WTC11 (cell line): ENCODE data around the gene PRPSAP2. TPM values are rescaled to one million over a fixed set of nuclear protein-coding genes. Genes with fewer than 3 reads are reported as not detected.
A peak's percentile ranks its signal among the peaks of the same experiment; 100 is the strongest.

Experiments
- ATAC-seq: fragments of 200-7000 bp; cut with Tn5 transposase; 2 replicates; pipeline ENCODE4 v1.10.0; 2021; ENCODE audit warnings: mild to moderate bottlenecking, moderate library complexity
- CTCF ChIA-PET: fragments of 300-600 bp; sonication (Branson Sonifier 250); formaldehyde crosslinking; loops from one replicate; lab custom pipeline; 2021; ENCODE audit warnings: antibody characterized with exemption; lab: Charles Lee
- POLR2A ChIA-PET: fragments of 350-600 bp; sonication (Branson Sonifier 250); formaldehyde crosslinking; loops from one replicate; lab custom pipeline; 2021; ENCODE audit warnings: antibody characterized with exemption; lab: Charles Lee
- DNase-seq: peaks from one replicate; pipeline ENCODE4 v3.0.0; 2021; ENCODE audit warnings: low spot score
- H3K27ac Mint-ChIP-seq: 2 replicates; pipeline ENCODE4 v1.8.0; 2021; ENCODE audit warnings: mixed read lengths
- H3K27me3 Mint-ChIP-seq: 2 replicates; pipeline ENCODE4 v1.8.0; 2021; ENCODE audit warnings: low read depth, mild to moderate bottlenecking, moderate library complexity, mixed read lengths
- H3K36me3 Mint-ChIP-seq: 2 replicates; pipeline ENCODE4 v1.8.0; 2021; ENCODE audit warnings: mixed read lengths
- H3K4me1 Mint-ChIP-seq: 2 replicates; pipeline ENCODE4 v1.8.0; 2022; ENCODE audit warnings: mixed read lengths
- H3K4me3 Mint-ChIP-seq: 2 replicates; pipeline ENCODE4 v1.8.0; 2021; ENCODE audit warnings: mild to moderate bottlenecking, moderate library complexity, mixed read lengths
- H3K9me3 Mint-ChIP-seq: 2 replicates; pipeline ENCODE4 v1.8.0; 2021; ENCODE audit warnings: mixed read lengths
- ATF6 ChIP-seq: sonication (generic); formaldehyde crosslinking; IDR thresholded peaks from 2 replicates; pipeline ENCODE4 v1.8.1; 2023; ENCODE audit warnings: mild to moderate bottlenecking, missing genetic modification reagents
- CBFB ChIP-seq: sonication (generic); formaldehyde crosslinking; IDR thresholded peaks from 2 replicates; pipeline ENCODE4 v1.8.1; 2022; ENCODE audit warnings: mild to moderate bottlenecking, low read depth, missing genetic modification reagents
- FOXJ3 ChIP-seq: sonication (generic); formaldehyde crosslinking; IDR thresholded peaks from 2 replicates; pipeline ENCODE4 v1.9.0; 2021; ENCODE audit warnings: missing genetic modification reagents, mild to moderate bottlenecking, borderline replicate concordance
- FOXP4 ChIP-seq: sonication (generic); formaldehyde crosslinking; IDR thresholded peaks from 2 replicates; pipeline ENCODE4 v1.8.0; 2022; ENCODE audit warnings: mild to moderate bottlenecking, missing genetic modification reagents
- HMGA2 ChIP-seq: fragments of 250-450 bp; sonication (Bioruptor Pico); IDR thresholded peaks from 2 replicates; pipeline ENCODE4 v1.4.0; 2021; ENCODE audit warnings: mild to moderate bottlenecking, moderate library complexity
- MAX ChIP-seq: sonication (generic); formaldehyde crosslinking; IDR thresholded peaks from 2 replicates; pipeline ENCODE4 v1.8.0; 2022; ENCODE audit warnings: mild to moderate bottlenecking, missing genetic modification reagents
- NFYB ChIP-seq: sonication (generic); formaldehyde crosslinking; conservative IDR thresholded peaks from 2 replicates; pipeline ENCODE4 v1.8.0; 2022; ENCODE audit warnings: low read depth, missing genetic modification reagents
- ZBTB43 ChIP-seq: sonication (generic); formaldehyde crosslinking; IDR thresholded peaks from 2 replicates; pipeline ENCODE4 v1.8.1; 2023; ENCODE audit warnings: mild to moderate bottlenecking, missing genetic modification reagents
- ZNF138 ChIP-seq: sonication (generic); formaldehyde crosslinking; conservative IDR thresholded peaks from 2 replicates; pipeline ENCODE4 v1.8.1; 2022; ENCODE audit warnings: mild to moderate bottlenecking, moderate library complexity, missing genetic modification reagents
- ZNF263 ChIP-seq: sonication (generic); formaldehyde crosslinking; IDR thresholded peaks from 2 replicates; pipeline ENCODE4 v1.8.1; 2022; ENCODE audit warnings: low read depth, mild to moderate bottlenecking, moderate library complexity, missing genetic modification reagents
- ZNF317 ChIP-seq: sonication (generic); formaldehyde crosslinking; IDR thresholded peaks from 2 replicates; pipeline ENCODE4 v1.8.1; 2023; ENCODE audit warnings: low read depth, mild to moderate bottlenecking, moderate library complexity, missing genetic modification reagents, borderline replicate concordance
- ZNF423 ChIP-seq: fragments of 250-450 bp; sonication (Bioruptor Pico); IDR thresholded peaks from 2 replicates; pipeline ENCODE4 v2.1.2; 2022; ENCODE audit warnings: mild to moderate bottlenecking, moderate library complexity
- total RNA-seq: library from RNA; stranded (reverse); gene quantifications from 3 replicates; pipeline ENCODE4 v1.2.3, GENCODE V29; 2021
- TF ChIP-seq, protein P1 (sequence below): sonication (generic); formaldehyde crosslinking; IDR thresholded peaks from 2 replicates; pipeline ENCODE4 v1.8.1; 2023; ENCODE audit warnings: mild to moderate bottlenecking, moderate library complexity, missing genetic modification reagents
- TF ChIP-seq, protein P2 (sequence below): fragments of 250-450 bp; sonication (Bioruptor Pico); IDR thresholded peaks from 2 replicates; pipeline ENCODE4 v2.1.2; 2022; ENCODE audit warnings: mild to moderate bottlenecking, moderate library complexity

Gene PRPSAP2
- total RNA-seq, 1 experiment from 2014 or later, result 50.9 TPM

GRCh38 chr17:18855831-18856569, 1.9 kb upstream of the PRPSAP2 start (continued):
- TF ChIP-seq FOXP4 (CRISPR knock-in tag) (0 out of 2 replicates have a peak, but pooled peaks have one; percentile 44), MAX (CRISPR knock-in tag) (peak; percentile 73), NFYB (peak; percentile 80)
- TF ChIP-seq, protein P1, sequence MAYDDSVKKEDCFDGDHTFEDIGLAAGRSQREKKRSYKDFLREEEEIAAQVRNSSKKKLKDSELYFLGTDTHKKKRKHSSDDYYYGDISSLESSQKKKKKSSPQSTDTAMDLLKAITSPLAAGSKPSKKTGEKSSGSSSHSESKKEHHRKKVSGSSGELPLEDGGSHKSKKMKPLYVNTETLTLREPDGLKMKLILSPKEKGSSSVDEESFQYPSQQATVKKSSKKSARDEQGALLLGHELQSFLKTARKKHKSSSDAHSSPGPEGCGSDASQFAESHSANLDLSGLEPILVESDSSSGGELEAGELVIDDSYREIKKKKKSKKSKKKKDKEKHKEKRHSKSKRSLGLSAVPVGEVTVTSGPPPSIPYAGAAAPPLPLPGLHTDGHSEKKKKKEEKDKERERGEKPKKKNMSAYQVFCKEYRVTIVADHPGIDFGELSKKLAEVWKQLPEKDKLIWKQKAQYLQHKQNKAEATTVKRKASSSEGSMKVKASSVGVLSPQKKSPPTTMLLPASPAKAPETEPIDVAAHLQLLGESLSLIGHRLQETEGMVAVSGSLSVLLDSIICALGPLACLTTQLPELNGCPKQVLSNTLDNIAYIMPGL, result no peak
- TF ChIP-seq, all 79 proteins: peak for 13

GRCh38 chr17:18856570-18856915, 1.4 kb upstream of the PRPSAP2 start:
- Mint-ChIP-seq H3K36me3 (no peaks in the 10 kb centered on the region), H3K4me1 (peaks cover 32% of the 10 kb centered on the region), H3K4me3 (peak overlapping the region; percentile 92), H3K9me3 (no peaks in the 10 kb centered on the region), H3K27me3 (no peaks in the 10 kb centered on the region), H3K27ac (peak overlapping the region; percentile 88)
- DNase-seq (no peak), ATAC-seq (no peak)
- TF ChIP-seq ZNF138 (CRISPR knock-in tag) (no peak), ZNF423 (no peak), ZNF317 (CRISPR knock-in tag) (no peak), CBFB (CRISPR knock-in tag) (no peak), ZNF263 (no peak), FOXJ3 (CRISPR knock-in tag) (no peak), HMGA2 (no peak), ZBTB43 (CRISPR knock-in tag) (no peak), ATF6 (no peak)
- TF ChIP-seq, protein P2, sequence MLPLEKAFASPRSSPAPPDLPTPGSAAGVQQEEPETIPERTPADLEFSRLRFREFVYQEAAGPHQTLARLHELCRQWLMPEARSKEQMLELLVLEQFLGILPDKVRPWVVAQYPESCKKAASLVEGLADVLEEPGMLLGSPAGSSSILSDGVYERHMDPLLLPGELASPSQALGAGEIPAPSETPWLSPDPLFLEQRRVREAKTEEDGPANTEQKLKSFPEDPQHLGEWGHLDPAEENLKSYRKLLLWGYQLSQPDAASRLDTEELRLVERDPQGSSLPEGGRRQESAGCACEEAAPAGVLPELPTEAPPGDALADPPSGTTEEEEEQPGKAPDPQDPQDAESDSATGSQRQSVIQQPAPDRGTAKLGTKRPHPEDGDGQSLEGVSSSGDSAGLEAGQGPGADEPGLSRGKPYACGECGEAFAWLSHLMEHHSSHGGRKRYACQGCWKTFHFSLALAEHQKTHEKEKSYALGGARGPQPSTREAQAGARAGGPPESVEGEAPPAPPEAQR (CRISPR knock-in tag), result no peak
- ChIA-PET CTCF (no interaction called here), POLR2A (no interaction called here)
